UCSD-AML1 (cell line): ENCODE data around the gene XYLT1.
"Not testable (repeated sequence)": the region's sequence is repeated elsewhere in the genome, so short reads cannot be mapped to it uniquely, and the experiment has no call there.

ENCODE experiments used
- DNase-seq: peaks from one replicate; lab custom pipeline; 2025; ENCODE audit not compliant: unreplicated experiment; lab: John Stamatoyannopoulos, UW

Gene XYLT1, protein sequence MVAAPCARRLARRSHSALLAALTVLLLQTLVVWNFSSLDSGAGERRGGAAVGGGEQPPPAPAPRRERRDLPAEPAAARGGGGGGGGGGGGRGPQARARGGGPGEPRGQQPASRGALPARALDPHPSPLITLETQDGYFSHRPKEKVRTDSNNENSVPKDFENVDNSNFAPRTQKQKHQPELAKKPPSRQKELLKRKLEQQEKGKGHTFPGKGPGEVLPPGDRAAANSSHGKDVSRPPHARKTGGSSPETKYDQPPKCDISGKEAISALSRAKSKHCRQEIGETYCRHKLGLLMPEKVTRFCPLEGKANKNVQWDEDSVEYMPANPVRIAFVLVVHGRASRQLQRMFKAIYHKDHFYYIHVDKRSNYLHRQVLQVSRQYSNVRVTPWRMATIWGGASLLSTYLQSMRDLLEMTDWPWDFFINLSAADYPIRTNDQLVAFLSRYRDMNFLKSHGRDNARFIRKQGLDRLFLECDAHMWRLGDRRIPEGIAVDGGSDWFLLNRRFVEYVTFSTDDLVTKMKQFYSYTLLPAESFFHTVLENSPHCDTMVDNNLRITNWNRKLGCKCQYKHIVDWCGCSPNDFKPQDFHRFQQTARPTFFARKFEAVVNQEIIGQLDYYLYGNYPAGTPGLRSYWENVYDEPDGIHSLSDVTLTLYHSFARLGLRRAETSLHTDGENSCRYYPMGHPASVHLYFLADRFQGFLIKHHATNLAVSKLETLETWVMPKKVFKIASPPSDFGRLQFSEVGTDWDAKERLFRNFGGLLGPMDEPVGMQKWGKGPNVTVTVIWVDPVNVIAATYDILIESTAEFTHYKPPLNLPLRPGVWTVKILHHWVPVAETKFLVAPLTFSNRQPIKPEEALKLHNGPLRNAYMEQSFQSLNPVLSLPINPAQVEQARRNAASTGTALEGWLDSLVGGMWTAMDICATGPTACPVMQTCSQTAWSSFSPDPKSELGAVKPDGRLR

DNA sequence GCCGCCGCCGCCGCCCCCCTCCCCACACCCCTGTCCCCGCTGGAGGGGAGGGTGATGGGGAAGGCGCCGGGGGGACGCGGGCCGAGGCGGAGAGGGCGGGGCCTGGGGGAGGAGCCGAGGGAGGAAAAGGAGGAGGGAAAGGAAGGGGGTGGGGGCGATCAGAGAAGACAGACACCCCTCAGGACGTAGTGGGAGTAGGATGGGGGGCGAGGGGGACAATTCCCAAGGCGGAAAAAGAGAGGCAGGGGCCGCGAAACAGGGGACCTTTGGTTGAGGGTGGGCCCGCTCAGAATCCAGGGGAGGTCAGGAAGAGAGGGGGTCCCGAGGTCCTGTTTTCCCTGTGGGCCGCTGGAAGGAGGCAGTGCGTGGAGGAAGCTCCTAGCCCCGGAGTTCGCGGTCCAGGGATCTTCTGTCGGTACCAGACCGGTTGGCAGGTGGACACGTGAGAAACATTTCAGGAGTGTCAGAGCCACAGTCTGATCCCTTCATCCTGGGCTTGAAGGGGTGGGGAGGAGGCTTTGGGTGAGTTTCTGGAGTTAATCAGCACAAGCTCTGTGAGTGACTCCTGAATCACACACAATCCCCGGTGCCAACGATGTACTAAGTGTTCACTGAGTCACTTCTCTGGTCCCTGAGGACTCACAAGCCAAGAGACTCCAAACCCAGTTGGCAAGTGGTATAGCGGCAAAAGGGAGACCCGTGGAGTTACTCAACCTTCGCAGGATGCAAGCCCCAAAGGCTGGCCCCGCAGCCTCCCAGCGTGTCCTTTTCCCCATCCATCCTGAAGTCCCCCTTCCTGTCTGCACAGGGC lies at the start of gene XYLT1:
Gene XYLT1 (minus strand): TSS at position 53 of the 811 bp plus-strand sequence. CDS start 164 bp downstream, outside the sequence.
- DNase-seq: peak; percentile 44

DNA sequence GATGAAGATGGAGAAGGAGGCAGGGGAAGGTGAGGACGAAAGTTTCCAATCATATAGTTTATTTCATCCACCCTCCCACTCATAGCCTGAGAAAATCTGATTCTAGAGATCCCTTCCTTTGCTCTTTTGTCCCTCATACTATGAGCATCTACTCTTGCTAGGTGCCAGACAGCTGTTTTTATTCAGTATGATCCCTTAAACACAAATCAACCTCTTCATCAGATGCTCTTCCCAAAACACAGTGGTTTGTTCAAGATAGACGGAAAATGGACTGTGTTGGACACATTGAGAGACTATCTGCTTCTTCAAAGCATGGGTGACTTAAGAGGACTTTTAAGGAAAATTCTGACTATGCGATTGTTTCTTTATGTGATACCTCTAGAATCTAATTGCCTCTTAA lies 49.4 kb upstream of the XYLT1 start:
- no peak for DNase-seq

DNA sequence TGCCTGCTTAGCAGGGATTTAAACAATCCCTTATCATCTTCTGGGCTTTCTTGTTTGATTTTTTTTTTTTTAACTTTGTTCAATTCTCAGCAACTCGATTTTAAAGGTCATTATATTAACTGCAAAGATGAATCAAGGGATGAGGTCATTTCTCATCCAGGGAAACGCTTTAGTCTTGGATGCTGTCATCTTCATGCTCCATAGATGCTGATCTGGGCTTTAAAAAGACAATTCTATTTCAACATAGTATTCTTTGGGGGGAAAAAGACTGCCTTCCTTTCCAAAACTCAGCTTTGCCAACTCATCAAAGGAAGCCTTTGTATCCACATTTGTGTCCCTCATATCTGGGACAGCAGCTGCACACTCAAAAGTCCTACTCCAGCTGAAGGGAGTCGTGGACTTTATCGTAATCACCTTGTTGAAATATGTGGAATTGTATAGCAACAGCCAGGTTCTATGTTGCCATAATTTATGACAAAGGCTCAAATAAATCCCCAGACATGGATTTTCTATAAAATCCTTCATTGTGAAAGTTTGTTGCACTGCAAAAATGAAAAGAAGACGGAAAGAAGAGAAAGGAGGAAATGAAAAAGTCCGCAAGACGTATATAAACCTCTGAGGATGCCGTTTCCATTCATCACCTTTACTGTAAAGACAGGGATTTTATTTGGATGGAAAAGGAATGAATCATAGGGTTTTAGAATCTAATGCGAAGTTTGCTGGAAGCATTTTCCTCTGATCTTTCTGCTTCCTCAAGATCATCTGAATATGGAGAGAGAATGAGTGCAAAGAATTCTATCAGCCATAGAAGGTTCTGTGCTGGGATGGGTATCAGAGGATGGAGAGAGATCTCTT lies 48.6 kb upstream of the XYLT1 start:
- DNase-seq: no peak

DNA sequence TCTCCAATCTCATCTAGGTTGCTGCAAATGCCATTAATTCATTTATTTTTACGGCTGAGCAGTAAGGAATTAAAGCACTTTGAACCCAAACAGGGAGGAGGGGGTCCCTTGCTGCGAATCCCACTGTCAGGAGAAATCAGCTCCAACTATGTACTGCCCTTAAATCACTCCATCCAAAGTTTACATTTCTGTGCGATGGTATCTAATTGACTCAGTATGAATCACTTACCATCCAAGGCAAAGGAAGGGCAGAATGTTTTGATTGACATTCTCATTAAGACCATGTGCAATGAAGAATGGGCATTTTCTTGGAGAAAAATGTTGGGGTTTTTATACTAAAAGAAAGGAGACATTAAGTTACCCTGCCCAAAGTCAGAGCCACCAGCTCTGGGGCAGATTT lies 47.7 kb upstream of the XYLT1 start:
- no peak for DNase-seq

DNA sequence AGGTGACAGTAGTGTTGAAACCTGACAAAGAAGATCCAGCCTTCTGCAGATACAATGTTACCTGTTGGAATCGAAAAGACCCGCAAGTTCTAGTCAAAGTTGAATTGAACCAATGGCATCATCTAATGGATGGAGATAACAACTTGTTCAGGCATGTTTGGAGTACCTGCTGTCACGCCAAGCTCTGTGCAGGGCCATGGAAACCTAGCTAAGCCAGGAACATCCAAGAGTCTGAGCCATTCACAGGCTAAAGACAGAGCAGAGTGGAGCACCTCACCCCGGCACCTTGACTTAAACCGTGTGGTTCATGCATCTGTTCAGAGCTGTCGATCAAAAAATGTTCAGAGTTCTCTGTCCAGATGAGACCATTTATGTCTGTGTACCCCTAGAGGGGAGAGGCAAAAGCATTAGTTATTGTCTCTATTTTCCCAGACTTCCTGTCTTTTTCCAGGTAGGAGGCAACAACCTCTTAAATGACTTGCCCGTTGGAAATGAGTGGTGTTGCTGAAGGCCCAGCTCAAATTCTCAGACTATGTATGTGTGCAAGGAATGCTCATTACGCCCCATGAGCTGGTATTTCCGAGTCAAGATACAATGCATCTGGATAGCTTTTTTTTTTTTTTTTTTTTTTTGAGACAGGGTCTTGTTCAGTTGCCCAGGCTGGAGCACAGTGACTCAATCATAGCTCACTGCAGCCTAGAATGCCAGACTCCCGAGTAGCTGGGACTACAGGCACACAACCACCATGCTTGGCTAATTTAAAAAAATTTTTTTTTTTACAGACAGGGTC lies 44.9 kb upstream of the XYLT1 start:
- DNase-seq: no peak

DNA sequence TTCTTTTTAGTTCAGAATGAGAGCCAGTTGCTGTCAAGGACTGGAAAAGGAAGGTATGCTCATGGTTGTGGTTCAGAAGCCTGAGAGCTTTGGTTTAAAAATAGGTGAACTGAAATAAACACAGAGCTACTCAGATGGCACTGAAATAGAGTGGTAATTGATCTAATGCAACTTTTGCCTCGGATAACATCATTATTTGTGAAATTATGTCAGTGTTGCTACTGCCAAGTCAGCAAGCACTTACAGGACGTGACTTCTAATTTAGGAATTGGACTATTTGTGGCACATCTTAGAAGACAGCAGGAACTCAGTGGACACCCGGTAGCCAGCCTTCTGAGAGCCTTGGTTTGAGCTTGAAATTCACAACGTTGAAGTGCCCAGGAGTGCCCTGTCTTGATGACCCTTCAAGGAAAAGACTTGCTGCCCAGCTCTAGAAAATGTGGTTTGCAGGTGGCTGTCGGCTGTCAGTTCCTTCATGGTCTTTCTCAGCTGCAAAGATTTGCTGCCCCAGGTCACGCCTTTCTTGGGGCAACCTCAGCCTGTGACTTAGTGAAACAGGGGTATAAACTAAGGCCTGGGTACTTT lies 42.0 kb upstream of the XYLT1 start:
- no peak for DNase-seq

DNA sequence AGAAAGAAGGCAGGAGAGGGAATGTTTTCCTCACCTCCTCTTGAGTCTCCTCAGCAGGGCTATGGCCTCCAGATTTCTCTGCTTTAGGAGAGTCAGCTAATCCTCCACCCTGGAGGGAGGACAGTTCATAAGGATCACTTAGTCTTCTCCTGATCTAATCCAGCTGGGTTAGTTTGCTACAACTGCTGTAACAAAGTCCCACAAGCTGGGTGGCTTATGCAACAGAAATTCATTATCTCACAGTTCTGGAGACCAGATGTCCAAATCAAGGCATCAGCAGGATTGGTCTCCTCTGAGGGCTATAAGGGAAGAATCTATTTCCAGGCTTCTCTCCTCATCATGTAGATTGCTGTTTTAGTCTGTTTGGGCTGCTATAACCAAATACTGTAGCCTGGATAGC lies 40.6 kb upstream of the XYLT1 start:
- DNase-seq: no peak

DNA sequence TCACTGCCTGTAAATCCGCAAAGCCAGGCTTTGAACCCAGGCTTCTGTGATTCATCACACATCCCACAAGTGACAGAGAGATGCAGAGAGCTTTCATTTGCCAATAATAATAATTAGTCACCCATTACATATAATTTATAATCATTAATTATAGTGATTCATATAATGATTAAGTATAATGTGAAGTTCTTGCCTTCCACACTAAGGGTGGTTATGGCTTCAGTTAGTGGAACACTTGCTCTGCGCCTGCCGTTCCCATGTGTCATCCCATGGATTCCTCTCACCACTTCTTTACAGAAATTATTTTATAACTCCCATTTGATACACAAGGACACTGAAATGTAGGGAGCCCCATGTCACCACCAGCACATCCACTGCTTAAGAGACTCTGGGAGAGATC lies 39.8 kb upstream of the XYLT1 start:
- DNase-seq: no peak

DNA sequence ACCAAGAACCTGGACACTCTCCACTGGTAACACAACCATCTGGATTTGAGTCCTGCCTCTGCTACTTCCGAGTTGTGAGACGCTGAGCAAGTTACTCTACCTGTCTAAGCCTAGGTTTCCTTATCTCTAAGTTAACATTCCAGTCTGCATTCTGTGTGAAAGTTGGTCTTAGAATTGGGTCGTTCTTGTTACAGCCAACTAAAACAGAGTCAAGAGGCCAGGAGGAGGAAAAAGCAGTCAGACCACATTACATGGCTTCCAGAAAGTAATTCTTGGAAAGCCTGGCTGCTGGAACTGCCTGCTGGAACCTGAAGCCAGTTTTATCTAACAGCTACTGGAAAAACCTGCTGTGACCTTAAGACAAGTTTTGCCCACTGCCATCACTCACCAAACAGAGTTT lies 38.4 kb upstream of the XYLT1 start:
- no peak for DNase-seq

DNA sequence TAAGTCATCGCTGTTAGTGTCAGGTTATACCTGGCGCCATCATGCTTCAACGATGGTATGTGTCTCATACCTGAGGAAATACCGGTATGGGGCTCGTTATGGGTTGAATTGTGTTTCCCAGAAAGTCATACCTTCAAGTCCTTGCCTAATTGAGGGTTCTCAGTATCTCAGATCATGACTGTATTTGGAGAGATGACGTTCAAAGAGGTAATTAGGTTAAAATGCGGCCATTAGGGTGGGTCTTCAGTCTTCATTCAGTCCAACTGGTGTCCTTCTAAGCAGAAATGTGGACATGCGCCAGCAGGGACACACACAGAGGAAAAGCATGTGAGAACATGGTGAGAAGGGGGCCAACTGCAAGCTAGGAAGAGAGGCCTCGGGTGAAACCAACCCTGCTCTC lies 37.5 kb upstream of the XYLT1 start:
- no peak for DNase-seq

DNA sequence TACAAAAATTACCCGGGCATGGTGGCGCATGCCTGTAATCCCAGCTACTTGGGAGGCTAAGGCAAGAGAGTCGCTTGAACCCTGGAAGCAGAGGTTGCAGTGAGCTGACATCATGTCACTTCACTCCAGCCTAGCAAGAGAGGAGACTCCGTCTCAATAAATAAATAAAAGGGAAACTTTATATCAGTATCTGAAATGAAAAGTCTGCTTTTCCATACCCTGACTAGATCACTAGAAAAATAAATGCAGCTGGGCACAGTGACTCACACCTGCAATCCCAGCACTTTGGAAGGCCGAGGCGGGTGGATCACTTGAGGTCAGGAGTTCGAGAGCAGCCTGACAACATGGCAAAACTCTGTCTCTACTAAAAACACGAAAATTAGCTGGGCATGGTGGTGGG lies 36.8 kb upstream of the XYLT1 start:
- not testable (repeated sequence) for DNase-seq

DNA sequence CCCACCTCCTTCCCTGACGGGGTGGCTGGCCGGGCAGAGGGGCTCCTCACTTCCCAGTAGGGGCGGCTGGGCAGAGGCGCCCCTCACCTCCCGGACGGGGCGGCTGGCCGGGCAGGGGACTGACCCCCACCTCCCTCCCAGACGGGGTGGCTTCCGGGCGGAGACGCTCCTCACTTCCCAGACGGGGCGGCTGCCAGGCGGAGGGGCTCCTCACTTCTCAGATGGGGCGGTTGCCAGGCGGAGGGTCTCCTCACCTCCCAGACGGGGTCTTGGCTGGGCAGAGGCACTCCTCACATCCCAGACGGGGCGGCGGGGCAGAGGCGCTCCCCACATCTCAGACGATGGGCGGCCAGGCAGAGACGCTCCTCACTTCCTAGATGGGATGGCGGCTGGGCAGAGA lies 35.1 kb upstream of the XYLT1 start:
- DNase-seq: not testable (repeated sequence)

DNA sequence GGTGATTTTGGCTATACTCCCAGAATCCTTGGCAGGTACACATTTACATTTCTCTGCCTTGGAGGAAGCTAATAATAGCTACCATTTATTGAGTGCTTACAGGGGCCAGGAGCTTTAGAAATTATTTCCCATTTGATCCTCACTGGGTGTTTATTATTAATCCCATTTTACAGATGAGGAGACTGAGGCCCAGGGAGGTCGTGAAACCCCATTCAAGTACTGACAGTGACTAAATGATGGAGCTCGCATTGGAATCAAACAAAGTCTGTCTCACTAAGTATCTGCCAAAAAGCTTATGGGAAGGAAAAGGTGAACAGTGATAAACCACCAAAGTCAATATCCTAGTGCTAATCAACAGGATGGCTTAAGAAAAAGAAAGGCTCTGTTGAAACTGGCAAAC lies 33.3 kb upstream of the XYLT1 start:
- DNase-seq: no peak

DNA sequence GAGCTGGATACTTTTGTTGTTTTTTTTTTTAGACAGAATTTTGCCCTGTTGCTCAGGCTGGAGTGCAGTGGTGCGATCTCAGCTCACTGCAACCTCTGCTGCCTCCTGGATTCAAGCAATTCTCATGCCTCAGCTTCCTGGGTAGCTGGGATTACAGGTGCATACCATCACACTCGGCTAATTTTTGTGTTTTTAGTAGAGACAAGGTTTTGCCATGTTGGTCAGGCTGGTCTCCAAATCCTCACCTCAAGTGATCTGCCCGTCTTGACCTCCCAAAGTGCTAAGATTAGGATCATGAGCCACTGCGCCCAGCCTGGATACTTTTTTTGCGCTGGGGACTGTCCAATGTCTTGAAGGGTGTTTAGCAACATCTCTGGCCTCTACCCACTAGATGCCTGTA lies 32.6 kb upstream of the XYLT1 start:
- no peak for DNase-seq

DNA sequence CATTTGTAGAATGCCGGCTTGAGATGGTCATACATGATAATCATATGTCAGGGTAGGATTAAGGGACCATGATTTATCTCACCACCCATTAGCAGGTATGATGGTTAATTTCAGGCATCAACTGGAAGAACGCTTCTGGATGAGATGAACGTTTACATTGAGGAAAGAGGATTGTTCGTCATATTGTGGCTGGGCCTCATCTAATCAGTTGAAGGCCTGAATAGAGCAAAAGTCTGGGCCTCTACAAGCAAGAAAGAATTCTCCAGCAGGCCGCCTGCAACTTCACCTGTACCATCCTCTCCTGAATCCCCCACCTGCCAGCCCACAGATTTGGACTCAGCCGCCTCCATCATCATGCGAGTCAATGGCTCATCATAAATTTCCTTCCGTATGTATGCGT lies 30.6 kb upstream of the XYLT1 start:
- no peak for DNase-seq

DNA sequence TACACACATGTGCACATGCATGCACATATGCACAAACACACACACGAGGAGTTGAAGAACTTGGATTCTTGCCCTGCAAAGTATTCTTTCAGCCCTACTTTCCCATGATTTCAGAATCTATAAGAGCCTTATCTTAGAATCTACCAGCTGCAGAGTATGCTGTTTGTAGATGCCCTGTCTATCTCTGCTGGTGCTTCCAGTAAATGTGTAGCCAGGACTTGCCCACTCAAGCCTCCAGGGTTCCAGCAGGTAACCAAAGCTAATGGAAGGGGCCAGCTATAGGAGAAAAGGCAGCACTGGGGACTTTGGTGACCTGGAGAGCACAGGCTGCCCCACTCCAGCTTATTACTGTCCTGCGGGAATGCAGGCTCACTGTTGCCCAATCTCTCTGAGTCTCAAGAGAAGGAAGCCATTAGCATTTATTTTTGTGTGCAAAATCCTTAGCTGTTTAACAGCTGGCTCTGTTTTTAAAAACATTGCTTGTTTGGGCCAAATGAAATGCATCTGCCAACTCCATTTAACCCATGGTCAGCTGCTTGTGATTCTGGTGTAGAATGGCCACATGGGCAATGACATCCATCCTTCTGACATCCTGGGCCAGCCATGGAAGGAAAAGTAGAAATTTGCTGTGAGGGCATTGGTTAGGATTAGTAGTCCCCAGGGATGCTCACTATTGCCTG lies 28.6 kb upstream of the XYLT1 start:
- no peak for DNase-seq

DNA sequence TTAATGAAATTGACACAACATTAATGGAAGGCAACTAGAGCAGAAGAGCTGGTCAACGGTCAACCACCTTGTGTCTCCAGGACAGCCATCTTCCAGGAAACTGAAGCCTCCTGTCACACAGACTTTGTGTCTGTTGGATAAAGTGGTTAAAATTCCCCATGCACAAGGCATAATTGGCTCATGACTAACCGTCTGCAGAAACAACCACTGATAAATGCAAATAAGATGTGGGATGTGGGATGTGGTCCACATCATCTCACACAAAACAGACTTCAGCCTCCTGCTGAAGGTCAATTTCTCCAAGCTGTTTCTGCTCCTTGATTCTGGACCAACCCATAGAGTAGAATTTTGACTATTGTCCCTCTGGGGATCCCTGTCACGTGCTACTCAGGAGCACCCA lies 26.9 kb upstream of the XYLT1 start:
- DNase-seq: no peak

DNA sequence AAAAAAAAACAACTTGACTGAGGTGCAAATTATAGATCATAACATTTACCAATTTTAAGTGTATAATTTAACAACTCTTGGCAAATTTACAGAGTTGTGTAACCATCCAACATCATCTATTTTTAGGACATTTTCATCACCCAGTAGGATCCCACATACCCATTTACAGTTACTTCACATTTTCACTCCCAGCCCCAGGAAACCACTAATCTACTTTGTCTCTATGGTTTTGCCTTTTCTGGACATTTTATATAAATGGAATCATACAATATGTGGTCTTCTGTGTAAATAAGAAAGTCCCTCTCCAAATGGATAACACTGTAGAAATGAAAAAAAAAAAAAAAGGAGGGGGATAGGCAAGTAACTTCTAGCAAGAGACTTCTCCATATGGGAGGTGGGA lies 26.1 kb upstream of the XYLT1 start:
- DNase-seq: no peak

DNA sequence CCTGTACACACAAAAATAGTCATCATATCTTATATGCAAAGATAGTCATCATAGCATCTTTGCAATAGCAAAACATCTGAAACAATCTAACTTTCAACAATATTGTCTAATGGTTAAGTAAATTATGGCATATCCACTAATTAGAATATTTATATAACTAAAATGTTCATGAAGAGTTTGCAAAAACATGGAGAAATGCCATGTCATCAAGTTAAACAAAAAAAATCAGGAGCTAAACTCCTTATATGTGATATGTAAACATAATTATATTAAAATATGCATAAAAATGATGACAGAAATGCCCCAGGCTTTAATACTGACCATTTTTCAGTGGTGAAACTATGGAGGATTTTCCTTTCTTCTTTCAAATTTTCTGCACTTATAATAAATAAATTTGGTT lies 22.3 kb upstream of the XYLT1 start:
- DNase-seq: no peak
